COLO668 (cell line): ENCODE measurements around the gene SIPA1L3.

Experiments
- DNase-seq: peaks from one replicate; lab custom pipeline; 2025; ENCODE audit not compliant: unreplicated experiment; lab: John Stamatoyannopoulos, UW

The SIPA1L3 gene

DNA sequence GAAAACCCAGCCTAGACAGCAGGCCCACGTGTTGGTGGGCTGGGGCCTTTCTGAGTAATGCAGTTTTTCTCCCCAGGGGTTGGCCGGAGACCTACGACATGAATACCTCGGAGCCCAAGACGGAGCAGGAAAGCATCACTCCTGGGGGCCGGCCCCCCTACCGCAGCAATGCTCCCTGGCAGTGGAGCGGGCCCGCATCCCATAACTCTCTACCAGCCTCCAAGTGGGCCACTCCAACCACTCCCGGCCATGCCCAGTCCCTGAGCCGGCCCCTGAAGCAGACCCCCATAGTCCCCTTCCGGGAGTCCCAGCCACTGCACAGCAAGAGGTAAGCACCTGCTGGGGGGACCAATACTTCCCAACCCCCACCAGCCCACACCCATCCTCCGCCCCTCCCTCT lies 234.1 kb downstream of the SIPA1L3 start:
- no peak for DNase-seq

DNA sequence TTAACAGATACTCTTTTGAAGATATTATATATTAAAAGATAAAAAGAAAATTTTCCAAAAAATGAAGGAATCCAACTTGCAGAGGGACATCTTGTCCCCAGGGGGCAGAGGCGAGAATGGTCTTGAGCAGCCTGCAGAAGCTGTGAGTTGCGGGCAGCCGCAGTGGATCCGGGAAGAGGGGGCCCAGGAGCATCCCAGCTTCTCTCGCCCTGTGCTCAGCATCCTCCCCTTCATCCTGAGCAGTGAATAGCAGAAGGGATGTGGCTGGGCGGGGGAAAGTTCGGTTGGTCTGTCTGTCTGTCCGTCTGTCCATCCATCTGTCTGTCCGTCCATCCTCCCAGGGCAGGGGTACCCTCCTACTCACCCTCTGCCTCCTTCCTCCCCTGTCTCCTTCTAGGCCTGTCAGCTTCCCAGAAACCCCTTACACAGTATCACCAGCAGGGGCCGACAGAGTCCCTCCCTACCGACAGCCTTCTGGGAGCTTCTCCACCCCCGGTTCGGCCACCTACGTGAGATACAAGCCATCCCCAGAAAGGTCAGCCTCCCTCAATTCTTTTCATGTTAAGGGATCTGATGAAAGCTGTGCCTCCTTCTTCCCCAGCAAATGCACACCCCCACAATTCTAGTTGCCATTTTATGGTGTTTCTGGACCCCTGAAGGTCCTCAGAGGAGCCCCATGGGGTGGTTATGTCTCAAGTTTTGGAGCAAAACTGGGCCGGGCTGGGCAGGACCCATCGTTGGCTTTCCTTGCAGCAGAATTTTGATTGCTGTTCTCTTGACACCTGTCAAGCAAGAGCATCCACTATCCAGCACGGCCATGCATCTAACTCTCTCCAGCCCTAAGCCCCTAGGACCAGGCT lies 235.4 kb downstream of the SIPA1L3 start:
- DNase-seq: peak; percentile 64

- DNase-seq: no peak
These were observed 236.8 kb downstream of the SIPA1L3 start for GRCh38 chr19:38143847-38144246.

GRCh38 chr19:38144667-38145066 lies 237.7 kb downstream of the SIPA1L3 start:
- no peak for DNase-seq

DNA sequence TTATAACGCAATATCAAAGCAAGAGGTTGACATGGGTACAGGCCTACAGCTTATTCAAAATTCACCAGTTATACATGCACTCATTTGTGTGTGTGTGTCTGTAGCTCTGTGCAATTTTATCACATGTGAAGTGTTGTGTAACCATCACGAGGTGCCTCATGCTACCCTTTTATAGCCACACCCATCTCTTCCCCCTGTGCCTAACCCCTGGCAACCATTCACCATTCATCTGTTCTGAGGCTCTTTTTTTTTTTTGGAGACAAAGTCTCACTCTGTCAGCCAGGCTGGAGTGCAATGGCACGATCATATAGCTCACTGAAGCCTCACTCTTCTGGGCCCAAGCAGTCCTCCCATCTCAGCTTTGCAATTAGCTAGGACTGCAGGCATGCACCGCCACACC lies 238.6 kb downstream of the SIPA1L3 start:
- no peak for DNase-seq

DNA sequence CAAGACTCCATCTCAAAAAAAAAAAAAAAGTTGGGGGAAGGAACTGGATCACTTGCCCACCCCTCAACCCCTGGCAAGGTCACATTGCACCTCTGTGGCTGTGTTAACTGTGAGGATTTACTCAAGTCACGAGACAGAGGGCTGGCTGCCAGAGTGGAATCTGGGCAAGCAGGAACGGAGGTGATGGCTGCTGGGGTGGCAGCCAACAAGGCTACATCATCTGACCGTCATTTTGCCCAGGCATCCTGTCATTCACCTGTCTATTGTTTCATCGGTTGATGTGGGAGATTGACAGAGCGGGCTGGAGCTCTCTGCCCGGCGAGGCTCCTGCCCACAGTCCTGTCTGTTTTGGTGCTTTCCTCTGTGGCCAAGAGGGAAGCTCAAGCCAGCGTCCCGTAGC lies 241.3 kb downstream of the SIPA1L3 start:
- DNase-seq: no peak

- DNase-seq: no peak
These were observed 242.7 kb downstream of the SIPA1L3 start for GRCh38 chr19:38149661-38150061.

- DNase-seq: no peak
These were observed 244.2 kb downstream of the SIPA1L3 start for GRCh38 chr19:38151242-38151641.

DNA sequence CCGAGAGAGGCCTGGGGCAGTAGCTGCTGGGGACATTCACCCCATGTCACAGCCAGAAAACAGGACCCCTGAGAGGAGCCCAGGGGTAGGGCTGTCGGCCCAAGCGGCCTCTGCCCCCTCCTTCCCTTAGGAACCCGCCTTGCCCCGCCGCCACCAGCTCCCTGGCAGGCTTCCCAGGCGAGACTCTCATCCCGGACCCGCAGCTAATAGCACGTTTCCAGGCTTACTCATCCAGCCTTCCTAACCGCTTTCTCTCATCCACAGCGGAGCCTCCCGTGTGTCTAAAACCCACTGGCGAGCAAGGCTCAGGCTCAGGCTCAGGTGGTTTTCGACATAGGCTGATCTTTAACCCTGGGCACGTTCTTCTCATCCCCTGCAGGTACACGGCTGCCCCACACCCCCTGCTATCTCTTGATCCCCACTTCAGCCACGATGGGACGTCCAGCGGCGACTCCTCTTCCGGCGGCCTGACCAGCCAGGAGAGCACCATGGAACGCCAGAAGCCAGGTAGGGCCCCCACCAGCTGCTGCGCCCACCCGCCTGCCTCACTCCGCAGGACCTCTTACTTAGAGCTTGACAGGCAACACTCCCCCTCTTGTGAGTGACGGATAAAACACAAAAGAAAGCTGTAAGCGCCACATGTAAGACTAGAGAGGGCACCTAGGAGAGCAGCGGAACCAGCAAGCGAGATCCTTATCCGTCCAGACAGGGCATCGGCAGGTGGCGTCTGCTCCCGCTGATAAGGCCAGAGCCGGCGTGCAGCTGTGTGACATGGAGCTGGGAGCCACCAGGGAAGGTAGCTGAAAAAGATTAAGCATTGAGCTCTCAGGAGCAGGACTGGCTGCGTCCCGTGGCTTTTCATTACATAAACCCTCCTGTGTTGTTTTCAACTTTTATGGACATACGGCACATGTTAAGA lies 245.7 kb downstream of the SIPA1L3 start:
- DNase-seq: no peak

DNA sequence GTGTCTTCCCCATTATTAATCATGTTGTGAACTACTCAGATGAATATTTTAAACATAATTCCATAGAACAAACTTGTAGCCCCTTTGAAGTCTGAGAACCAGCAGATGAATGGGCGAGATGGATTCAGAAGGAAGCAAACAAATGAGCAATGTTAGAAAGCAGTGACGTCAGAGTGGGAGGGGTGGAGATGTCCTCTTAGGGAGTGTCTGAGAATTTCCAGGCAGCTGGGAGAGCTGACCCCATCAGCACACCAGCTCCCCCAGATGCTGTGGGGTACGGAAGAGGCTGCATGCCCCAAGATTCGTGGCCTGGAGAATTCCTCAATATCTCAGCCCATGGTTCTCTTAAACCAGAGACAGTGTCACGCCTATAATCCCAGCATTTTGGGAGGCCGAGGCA lies 248.4 kb downstream of the SIPA1L3 start:
- DNase-seq: no peak

DNA sequence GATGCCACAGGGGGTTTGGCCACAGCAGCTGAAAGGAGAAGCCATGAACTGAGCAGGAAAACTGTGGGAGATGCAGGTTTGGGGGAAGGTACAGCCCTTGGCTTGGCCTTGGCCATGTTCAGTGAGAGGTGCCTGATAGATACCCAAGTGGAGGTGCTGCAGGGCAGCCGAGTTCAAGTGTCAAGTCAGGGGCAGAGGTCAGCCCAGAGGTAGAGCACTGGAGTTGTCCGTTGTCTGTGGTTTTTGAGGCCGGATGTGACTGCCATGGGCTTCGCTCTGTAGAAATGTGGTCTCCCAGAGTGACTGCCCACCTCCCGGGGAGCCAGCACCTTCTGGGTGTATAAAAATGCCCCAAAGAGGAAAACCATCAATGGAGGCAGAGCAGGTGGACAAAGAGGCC lies 251.7 kb downstream of the SIPA1L3 start:
- no peak for DNase-seq

DNA sequence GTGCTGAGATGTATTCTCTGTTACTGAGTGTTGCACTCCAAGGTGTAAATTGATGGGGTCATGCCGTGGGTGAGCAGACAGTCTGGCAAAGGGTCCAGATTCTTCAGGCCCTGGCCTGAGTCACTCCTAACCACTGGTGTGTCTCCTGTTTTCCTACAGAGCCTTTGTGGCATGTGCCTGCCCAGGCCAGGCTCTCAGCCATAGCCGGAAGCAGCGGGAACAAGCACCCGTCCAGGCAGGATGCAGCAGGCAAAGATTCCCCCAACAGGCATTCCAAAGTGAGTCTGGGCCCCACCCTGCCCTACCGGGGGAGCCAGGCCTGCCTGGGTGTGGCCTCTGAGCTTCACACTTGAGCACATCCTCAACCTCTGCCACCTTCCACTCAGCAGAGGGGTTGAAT lies 255.1 kb downstream of the SIPA1L3 start:
- no peak for DNase-seq

GRCh38 chr19:38162632-38163031 lies 255.6 kb downstream of the SIPA1L3 start:
- DNase-seq: no peak

DNA sequence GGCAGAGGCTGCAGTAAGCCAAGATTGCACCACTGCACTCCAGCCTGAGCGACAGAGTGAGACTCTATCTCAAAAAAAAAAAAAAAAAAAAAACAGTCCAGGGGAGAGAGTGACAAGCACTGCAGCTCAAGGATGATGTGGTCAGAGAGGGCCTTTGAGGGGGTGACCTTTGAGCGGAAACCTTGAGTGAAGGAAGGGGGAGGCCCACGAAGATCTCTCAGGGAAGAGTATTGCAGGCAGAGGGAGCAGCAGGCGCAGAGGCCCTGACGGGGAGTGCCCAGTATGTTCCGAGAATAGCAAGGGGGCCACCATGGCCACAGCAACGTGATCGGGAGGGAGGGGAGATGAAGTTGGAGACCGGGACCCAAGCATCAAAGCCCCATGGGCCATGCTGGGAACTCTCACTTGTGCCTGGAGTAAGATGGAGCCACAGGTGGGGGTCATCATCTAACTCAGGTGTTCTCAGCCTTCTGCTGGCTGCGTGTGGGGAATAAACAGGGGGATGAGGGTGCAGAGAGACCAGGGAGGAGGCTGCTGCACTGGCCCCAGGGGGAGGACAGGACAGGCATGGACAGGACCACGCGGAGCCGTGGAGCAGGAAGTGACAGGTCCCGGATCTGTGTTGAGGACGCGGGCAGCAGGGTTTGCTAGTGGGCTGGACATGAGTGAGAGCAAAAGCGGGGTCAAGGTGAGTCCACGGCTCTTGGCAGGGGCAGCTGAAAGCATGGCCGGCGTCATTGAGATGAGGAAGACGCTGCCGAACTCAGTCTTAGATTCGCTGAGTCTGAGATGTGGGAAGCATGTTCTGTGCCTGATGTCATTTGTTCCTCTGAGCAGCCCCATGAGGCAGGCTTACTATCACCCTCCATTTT lies 256.6 kb downstream of the SIPA1L3 start:
- DNase-seq: no peak

- no peak for DNase-seq
These were observed 257.5 kb downstream of the SIPA1L3 start for GRCh38 chr19:38164526-38164925.

DNA sequence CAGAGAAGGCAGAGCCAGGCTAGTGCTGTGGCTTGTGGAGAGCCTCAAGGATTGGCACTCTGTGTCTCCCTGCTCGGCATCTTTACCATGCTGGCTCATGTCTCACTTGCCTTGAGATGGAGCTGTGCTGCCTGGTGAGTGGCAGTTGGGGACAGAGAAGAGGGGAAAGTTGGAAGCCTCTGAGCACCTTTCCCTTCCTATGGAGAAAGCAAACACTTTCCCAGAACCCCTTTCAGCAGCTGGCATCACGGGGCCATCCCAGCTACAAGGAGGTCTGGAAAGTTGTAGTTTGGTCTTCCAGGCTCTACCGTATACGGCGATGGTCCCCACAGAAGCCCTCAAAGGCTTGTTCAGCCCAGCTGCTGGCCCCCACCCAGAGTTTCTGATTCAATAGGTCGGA lies 258.3 kb downstream of the SIPA1L3 start:
- DNase-seq: no peak

GRCh38 chr19:38168637-38169036 lies 261.6 kb downstream of the SIPA1L3 start:
- DNase-seq: no peak

DNA sequence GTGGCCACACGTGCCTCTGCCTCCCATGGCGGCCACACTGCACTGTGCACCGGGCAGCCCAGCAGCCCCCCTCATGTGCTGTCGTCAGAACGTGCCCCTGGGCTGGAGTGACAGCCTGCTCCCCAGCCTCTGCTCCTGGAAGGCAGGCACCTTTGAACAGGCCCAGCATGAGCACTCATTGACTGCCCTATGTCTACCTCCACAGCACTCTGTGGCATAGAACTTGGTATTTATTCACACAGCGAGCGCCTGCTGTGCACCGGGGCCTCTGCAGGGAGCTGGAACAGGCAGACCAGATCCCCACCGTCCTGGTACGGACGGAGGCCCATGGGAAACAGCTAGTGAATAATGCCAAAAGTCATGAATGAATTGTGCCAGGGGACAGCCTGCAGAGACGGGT lies 263.3 kb downstream of the SIPA1L3 start:
- DNase-seq: no peak

DNA sequence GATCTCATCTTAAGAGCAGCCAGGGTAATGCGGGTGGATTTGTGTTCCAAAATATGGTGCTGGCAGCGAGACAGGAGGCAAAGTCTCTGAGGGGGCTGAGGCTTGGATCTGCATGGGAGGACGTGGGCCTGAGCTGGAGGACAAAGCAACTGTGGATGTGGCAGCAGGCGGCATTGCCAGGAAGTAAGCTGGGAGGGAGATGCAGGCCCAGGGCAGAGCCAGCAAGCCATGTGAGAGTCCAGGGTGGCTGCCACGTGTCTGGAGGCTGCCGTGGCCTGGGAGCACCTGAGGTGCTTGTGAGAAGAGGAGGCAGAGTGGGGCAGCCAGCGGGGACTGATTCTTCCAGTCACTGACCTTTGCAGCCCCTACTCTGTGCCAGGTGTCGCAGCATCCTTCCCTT lies 265.0 kb downstream of the SIPA1L3 start:
- no peak for DNase-seq

DNA sequence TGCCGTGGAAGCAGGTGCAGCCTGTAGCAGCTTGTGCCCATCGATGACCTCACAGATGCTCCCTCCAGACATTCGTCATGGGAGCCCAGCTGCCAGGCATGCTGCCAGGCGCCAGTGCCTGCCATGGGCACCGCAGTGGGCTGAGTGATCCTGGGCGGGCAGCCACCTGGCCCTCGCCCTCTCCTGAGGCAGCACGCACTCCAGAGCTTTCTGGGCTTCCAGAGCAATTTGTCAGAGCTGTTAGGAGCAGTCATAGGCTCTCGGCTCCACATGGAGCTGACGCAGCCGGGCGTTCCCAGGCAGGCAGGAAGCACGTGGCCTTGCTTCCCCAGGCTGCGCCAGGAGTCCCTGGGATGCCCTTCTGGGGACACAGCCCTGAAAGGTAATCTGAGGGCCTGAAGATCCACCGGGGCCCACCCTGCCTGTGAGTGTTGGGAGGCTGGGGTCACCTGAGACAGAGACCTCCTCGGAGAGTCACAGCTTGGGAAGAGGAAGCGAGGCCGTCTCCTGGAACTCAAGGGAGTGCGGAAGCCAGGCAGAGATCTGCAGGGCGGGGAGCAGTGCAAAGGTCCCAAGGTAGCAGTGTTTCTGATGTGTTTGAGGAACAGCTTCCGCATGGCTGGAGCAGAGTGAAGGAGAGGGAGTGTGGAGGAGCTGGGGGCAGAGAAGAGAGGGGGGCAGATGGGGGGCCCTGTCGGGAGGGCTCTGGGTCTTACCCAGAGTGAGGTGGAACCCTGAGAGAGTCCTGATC lies 266.5 kb downstream of the SIPA1L3 start:
- DNase-seq: peak; percentile 37
